Fibroblast of skin of left biceps (primary cell): ENCODE measurements around the gene TBC1D24.

Source experiments
- DNase-seq, 2 experiments: peaks; one replicate each; pipeline ENCODE4 v3.0.0-alpha.2; 2013; ENCODE audit warnings: low read depth in 2 of 2

The TBC1D24 gene

DNA sequence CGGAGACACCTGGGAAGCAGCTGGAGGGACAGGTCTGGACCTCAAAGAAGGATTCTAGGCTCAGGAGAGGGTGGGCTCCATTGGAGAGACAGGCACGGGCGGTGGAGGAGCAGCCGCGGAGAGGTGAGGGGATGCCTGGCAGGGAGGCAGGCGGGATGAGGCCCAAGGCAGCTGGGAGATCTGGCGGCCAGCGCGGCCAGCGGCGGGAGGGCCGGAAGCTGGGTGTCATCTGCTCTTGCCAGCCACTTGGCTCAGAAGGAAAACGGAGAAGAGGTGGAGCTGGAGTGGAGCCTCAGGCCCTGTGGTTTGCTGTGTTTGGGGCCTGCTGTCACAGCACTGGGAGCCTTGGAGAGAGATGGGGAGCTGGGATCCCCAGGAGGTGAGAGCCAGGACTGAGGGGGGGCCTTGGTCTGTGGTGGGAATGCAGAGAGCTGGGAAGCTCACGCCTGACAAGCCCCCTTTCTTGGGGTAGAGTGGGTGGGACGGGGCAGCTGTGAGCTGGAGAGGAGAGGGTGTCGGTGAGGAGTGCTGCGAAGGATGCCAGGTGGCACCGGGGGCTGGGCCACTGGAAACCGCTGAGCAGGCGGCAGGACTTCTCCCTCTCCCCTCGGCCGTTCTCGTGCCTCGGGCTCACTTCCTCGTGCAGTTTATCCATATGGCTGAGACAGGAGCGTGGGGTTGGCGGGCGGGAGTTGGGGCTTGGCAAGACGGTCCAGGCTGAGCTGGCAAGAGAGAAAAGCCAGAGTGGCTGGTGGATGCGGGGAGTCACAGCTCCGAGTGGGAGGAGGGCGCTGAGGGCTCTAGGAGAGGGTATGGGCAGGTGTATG, 8.0 kb downstream of the TBC1D24 start:
- DNase-seq = no peak

DNA sequence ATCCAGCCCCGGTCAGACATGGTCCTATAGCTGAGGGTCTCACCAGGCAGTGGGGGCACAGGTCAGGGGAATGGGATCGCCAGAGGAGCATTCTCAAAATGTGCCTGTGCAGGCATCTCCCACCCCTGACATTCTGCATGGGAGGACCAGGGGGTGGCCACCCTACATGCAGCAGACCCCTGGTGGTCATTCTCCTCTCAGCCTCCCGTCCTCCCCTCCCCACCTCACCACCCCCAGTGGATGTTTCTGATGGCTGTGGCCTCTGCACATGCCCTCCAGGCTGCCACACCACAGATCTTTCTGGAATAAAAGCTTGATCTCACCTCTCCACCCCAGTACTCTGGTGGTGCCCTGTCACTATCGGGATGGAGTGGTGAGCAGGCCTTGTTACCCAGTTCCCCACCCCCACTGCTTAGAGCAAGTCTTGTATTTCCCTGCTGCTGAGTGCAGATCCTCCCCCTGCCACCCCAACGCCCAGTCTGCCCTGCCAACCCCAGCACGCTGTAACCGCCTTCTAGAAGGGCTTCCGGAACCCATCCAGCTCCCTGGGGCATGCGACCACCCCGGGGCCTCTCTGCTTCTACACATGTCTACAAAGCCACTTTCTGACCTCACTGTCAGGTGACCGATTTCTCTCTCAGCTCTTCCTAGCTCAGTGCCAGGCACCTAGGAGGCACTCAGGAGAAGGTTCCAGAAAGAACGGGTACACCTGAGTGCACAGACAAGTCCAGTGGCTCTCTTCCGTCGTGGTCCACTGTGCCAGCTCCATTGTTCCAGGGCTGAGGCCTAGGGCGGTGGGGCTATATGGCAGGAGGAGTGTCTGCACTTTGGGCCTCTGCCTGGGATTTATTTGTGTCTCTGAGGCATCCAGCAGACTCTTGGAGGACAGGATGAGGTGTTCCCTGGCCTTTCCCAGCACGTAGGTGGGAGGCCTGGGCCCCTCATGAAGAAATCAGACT, 9.3 kb downstream of the TBC1D24 start:
- no peak for DNase-seq

DNA sequence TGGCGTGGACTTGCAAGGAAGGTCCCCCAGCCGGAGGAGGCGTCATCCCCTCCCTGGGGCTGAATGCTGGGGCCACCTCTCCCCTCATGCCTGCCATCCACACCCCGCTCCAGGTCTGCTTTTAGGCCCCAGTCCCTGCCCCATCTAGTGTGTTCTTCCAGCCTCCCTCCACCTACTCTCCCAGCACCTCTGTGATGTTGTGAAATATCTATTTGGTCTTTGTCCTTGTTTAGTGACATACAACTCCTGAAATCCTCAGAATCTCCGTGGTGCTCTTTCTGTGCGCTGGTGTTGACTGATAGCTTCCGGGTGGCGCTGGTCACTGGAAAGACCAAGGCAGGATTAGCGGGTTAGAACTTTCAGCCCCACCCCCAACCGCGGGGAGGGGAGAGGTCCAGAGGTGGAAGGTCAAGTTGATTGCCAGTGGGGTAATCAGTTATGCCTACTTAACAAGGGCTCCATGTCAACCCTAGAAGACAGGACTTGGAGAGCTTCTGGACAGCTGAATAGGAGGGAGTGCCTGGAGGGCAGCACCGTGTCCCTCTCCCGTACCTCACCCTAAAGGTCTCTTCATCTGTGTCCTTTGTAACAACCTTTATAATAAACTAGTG, 10.1 kb downstream of the TBC1D24 start:
- DNase-seq = no peak

DNA sequence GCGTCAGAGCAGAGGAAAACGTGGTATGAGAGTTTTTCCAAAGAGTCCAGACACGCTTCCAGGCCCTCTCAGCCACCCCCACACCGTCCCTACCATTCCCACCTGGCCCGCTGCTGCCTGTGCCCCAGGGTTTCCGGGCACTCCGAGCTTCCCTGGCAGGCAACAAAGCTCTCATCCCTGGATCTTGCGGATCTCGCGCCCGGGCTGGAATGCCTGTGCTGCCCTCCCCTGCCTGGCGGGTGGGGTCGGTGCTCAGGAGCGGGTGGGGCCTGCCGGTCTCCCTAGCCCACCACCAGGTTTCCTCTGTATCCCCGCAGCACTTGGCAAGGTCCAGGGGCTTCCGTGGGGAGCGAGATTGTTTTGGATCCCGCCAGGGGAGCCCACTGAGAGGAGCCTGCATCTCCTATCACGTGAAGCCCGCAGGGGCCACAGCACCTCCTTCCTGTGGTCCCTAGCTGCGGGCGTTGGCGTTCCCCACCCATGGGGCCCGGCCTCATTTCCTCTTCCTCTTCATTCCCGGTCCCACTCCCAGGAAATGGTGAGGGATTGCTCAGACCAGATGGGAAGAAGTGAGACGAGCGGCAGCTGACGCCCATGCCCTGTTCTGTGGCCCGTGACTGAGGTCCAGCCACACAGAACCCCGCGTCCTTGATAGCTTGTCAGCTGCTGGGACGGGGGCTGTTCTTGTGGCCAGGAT, 11.0 kb downstream of the TBC1D24 start:
- no peak for DNase-seq

DNA sequence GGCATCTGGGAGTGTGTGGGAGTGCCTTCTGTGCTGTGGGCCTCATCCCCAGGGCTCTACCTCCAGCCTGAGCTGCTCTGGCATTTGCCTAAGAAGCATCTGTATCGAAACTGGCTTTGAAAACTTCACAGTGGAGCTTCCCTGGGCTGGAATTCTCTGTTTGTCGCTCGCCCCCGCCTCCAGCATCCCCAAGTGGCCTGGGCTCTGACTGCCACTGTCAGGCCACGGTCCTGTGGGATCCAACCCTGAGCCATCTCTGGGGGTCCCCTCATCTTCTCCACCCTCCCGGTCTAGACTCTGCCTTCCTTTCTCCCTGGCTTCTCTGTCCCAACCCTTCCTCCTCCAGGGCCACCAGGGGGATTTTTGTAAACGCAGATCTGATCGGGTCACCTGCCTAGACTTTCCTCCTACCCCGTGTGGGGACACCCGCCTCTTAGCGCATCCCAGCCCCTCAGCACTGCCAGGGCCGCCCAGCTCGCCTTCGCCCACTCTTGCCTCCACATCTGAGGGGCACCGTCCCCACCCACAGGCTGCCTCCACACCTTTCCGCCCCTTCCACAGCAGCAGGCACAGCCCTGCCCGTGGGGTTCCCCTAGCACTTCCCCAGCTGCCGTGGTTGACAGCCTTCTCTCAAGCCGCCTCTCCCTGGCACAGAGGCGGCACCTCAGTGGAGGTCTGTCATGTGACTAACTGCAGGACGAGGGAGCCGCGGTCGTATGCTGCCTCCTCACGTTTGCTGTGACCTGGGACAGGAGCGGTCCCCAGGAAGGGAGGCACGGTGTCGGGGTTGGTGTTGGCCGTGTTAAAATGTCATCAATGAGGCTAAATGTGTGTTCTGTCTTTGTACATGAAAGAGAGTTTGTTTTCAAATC, 12.0 kb downstream of the TBC1D24 start:
- DNase-seq = no peak

DNA sequence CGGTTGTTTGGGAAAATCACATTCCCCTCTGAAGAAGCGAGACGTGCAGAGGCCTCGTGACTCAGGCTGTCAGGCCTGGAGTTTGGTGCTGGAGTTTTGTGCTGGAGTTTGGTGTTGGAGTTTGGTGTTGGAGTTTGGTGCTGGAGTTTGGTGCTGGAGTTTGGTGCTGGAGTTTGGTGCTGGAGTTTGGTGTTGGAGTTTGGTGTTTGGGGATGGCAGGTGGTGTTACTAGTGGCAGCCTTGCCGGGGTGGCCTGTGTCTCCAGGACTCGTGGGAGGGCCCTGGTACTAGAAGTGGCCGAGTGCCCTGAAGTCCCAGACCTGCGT, 12.6 kb downstream of the TBC1D24 start:
- no peak for DNase-seq

DNA sequence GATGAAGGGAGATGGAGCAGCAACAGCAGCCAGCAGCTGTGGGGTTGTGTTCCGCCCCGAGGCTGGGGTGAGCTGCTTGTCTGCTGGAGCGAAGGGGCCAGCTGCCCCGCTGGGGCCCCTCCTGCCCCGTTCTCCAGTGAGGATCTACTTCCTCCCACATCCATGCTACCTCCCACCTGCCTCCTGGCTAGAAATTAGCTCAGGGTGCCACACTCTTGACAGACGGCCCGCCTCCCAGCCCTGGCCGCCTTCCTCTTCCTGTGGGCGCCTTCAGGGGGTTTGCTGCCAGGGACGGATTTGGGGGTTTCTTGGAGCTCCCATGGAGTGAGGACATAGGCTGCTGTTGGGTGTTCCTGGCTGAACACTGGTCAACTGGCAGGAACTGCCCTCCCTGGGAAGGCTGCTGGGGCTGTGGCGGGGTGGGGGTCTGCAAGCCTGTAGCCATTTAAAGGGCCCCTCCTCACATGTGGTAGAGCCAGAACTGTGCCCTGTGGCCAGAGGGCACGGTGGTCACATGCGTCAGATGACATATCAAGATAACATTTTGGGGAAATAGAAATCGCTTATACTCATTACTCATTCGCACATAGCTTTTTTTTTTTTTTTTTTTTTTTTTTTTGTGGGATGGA, 13.1 kb downstream of the TBC1D24 start:
- DNase-seq = no peak

DNA sequence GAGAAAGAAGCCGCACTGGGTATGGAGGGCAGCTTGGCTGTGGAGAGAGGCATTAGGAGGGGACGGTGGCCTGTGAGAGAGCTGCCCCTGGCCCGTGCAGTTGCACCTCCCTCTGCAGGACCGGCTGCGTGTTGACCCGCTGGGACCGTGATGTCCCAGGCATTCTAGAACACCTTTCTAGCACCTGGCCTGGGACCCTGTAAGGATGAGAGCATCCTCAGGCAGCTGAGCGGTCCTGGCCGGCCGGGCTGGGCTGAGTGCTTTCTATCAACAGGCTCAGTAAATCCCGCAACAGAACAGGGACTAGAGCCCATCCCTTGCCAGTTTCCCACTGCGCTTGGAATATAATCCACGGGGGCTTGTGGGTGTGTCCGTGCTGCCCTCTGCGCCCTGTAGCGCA, 14.7 kb downstream of the TBC1D24 start:
- no peak for DNase-seq

DNA sequence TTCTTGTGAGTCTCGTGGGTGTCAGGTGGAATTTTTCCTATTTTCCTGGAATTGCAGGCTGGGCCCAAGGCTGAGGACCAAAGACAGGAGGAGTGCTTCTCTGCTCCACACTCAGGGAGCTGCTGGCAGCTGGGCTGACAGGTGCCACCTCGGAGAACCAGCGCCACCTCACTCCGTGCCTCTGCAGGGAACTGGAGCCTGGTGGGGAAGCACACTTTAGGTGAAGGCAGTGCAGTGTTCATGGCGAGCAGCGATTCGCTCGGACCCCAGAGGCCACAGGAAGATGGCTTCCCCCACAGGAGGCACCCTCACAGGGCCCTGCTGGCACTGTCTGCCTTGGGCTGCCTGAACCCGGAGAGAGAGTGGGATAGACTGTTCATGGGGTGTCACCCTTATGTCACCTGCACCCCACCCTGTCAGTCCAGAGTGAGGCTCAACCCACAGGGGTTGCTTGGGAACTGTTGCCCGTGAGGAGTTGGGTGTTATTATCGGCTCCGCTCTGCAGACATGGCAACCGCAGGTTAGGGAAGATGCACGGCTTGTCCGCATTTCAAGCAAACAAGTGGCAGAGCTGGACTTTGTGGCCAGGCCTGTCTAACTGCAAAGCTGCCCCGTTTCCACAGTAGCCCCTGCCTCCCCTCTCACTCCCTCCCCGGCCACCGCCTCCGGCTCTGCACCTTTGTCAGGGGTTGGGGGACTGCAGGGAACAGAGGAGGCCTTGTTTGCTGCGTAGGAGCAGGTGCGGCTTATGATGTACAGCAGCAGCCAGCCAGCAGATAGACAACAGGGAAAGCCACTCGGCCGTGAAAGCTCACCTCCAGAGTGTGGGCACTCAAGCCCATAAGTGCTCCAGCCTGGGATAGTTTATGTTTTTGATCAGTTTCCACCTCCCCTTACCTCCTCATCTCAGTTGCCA, 15.5 kb downstream of the TBC1D24 start:
- no peak for DNase-seq

DNA sequence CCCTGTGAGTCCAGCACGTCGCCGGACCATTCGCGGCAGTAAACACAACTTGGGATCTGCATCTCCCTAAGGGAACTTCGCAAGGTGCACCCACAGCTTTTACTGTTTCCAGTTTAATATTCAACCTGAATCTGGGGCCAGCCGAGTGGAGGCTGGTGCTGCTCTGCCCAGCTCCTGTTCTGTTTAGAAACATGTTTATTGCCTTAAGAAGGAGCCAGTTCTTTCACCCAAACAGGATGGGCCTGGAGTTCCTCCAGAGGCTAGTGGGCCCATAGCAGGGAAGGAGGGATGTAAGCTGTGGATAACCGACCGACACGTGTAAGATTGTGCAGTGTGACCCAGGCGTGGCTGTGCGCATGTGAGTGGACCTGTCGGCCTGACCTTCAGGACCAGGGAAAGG, 17.4 kb downstream of the TBC1D24 start:
- no peak for DNase-seq

DNA sequence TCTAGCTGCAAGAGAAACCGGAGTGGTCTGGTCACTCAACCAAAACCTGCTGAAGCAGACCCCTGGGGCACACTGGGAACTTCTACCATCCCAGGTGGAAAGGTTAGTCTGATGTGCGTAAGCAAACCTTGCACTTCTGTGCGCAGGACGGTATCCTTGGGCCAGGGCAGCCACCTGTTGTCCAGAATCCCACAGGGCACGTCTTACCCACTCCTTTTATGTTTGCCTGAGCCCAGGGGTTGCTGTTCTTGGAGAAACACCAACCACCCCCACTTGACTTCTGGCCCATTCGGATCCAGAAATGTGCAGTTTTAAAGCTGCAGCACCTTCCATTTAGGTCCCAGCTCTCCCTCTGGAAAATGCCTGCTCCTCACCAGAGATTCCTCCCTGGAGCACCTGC, 18.7 kb downstream of the TBC1D24 start:
- no peak for DNase-seq

DNA sequence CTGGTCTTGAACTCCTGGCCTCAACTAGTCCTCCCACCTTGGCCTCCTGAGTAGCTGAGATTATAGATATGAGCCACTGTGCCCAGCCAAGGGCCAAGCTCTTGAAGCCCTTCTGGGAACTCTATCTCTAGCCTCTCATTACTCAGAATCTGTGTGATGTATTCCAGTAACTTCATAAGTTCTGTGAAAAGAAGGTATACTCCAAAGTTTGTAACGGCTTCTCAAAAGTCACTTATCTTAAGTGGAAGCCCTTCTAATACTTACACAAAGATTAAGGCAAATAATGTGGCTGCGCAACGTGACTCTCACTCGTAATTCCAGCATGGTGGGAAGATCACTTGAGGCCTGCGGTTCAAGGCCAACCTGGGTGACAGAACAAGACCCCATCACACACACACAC, 19.7 kb downstream of the TBC1D24 start:
- no peak for DNase-seq

DNA sequence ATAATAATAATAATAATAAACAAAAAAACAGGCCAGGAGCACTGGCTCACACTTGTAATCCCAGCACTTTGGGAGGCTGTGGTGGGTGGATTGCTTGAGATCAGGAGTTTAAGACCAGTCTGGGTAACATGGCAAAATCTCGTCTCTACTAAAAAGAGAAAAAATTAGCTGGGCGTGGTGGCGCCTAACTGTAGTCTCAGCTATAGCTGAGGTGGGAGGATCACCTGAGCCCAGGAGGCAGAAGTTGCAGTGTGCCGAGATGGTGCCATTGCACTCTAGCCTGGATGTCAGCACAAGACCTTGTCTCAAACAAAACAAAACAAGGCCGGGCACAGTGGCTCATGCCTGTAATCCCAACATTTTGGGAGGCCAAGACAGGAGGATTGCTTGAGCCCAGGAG, 20.1 kb downstream of the TBC1D24 start:
- DNase-seq = no peak

DNA sequence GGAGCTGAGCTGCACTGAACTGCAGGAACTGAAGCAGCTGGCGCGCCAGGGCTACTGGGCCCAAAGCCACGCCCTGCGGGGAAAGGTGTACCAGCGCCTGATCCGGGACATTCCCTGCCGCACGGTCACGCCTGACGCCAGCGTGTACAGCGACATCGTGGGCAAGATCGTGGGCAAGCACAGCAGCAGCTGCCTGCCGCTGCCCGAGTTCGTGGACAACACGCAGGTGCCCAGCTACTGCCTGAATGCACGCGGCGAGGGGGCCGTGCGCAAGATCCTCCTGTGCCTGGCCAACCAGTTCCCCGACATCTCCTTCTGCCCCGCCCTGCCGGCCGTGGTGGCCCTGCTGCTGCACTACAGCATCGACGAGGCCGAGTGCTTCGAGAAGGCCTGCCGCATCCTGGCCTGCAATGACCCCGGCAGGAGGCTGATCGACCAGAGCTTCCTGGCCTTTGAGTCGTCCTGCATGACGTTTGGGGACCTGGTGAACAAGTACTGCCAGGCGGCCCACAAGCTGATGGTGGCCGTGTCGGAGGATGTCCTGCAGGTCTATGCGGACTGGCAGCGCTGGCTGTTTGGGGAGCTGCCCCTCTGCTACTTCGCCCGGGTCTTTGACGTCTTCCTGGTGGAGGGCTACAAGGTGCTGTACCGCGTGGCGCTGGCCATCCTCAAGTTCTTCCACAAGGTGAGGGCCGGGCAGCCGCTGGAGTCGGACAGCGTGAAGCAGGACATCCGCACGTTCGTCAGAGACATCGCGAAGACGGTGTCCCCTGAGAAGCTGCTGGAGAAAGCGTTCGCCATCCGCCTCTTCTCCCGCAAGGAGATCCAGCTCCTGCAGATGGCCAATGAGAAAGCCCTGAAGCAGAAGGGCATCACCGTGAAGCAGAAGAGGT, 21.5 kb downstream of the TBC1D24 start:
- no peak for DNase-seq

DNA sequence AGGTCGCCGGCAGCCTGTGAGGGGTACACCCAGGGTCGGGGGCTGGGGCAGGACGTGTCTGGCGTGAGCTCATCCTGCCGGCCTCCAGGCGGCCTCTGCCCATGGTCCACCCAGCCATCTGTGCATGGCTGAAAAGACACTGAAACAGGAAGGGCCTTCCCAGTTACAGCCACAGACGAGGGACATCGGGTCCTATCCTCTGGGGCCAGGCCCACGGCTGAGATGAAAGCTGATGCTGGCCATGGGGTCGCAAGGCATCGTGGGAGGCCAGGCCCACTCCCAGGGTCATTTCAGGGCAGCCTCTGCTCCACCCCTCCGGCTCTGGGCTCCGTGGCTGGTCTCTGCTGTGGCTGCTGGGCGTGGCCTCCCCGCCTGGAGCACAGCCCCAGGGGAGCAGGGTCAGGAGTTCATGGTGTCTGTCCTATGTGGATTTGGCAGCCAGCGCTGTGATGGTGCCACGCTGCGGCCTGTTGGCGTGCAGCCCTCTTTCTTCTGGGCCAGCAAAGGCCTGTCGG, 22.2 kb downstream of the TBC1D24 start:
- DNase-seq = no peak

DNA sequence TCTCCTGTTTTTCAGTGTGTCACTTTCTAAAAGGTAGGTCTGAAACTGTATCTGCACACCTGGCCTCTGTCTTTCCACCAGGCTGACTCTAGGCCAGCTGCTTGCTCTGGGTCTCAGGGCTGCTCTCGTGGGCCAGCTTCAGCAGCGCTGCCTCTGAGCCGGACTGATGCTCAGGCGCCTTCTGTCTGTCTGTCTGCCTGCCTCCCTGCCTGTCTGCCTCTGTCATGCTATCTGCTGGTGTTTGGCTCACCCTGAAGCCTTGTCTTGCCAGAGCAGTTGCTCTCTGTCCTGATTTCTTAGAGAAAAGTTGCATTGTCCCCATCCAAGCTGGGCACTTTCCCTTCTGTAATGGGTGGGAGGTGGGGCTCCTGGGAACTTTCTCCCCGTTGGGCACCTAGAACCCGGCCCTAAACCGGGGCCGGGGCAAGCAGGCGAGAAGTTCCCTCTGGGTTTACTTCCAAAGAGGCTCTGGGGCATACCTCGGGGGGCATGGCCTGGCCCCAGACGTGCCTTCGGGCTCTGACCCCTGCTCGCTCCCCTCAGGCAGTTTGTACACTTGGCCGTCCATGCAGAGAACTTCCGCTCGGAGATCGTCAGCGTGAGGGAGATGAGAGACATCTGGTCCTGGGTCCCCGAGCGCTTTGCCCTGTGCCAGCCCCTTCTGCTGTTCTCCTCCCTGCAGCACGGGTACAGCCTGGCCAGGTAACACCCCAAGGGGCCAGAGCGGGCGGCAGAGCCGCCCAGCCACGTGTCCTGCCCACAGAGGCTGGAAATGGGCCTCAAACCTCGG, 23.0 kb downstream of the TBC1D24 start:
- no peak for DNase-seq

DNA sequence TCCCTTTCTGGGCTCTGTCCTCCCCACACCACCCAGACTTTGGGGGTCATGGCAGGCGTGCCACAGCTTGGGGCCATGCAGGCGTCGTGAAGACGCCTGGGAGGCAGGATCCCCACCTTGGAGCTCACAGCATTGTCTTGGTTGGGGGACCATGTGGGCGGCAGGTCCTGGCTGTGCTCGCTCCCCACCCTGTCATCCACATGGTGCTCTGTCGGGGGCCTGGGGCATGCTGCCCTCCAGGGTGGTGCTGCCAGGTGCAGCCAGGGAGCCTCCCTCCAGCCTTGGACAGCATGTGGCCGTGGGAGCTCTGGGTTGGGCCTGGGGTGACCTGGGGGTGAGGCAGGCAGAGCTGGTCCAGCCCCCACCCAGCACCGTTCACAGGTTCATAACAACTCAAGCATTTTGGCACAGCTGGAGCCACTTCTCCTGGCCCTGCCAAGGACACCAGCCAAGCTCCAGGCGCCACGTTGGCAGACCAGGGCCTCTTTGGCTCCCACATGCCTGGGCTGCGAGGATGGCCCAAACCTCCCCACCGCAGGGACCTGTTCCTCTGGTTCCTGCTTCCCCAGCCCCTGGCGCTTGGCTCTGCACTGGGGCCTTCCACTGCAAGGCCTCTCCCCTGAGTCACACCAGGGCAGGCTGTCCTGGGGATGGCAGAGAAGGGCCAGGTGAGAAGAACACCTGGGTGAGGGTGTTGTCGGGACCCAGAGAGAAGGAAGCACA, 23.8 kb downstream of the TBC1D24 start:
- no peak for DNase-seq
